Activated T-cell treated with anti-CD3 and anti-CD28 coated beads for 4 hours (primary cell): ENCODE results near the gene TTLL3.

Experiments used
- DNase-seq: peaks from one replicate; pipeline ENCODE4 v3.0.0-alpha.2; 2020

Gene TTLL3

GRCh38 chr3:9781978-9782603, 28.0 kb upstream of the TTLL3 start:
- no peak for DNase-seq

- no peak for DNase-seq
Observed at GRCh38 chr3:9782770-9783169, 27.3 kb upstream of the TTLL3 start.

- DNase-seq: no peak
Observed at GRCh38 chr3:9783954-9784353, 26.1 kb upstream of the TTLL3 start.

GRCh38 chr3:9784965-9785364, 25.1 kb upstream of the TTLL3 start:
- DNase-seq: no peak

- no peak for DNase-seq
Observed at GRCh38 chr3:9785602-9786001, 24.5 kb upstream of the TTLL3 start.

- DNase-seq: no peak
Observed at GRCh38 chr3:9786209-9786739, 23.8 kb upstream of the TTLL3 start.

GRCh38 chr3:9786825-9787669, 23.0 kb upstream of the TTLL3 start:
- DNase-seq: no peak

- DNase-seq: no peak
Observed at GRCh38 chr3:9787714-9788113, 22.3 kb upstream of the TTLL3 start.

- no peak for DNase-seq
Observed at GRCh38 chr3:9791127-9791526, 18.9 kb upstream of the TTLL3 start.

- no peak for DNase-seq
Observed at GRCh38 chr3:9791790-9792404, 18.2 kb upstream of the TTLL3 start.

GRCh38 chr3:9792405-9793160, 17.5 kb upstream of the TTLL3 start, which contains the start of the genes ARPC4 and TADA3:
Gene ARPC4 (plus strand): TSS chr3:9793082. CDS start chr3:9793122, 40 bp downstream.
Gene TADA3 (minus strand): TSS chr3:9792473. CDS start chr3:9791466, 1,007 bp downstream.
- peak; percentile 94 for DNase-seq

- DNase-seq: no peak
Observed at GRCh38 chr3:9793161-9793781, 16.8 kb upstream of the TTLL3 start.

GRCh38 chr3:9794400-9794799, 15.7 kb upstream of the TTLL3 start:
- DNase-seq: no peak

GRCh38 chr3:9795207-9795606, 14.9 kb upstream of the TTLL3 start:
- no peak for DNase-seq

- DNase-seq: no peak
Observed at GRCh38 chr3:9797196-9797945, 12.7 kb upstream of the TTLL3 start.

GRCh38 chr3:9800529-9800928, 9.5 kb upstream of the TTLL3 start:
- no peak for DNase-seq

GRCh38 chr3:9803494-9803893, 6.6 kb upstream of the TTLL3 start:
- no peak for DNase-seq

- no peak for DNase-seq
Observed at GRCh38 chr3:9804996-9805395, 5.1 kb upstream of the TTLL3 start.

GRCh38 chr3:9806137-9806536, 3.9 kb upstream of the TTLL3 start:
- no peak for DNase-seq

GRCh38 chr3:9806688-9807589, 3.1 kb upstream of the TTLL3 start:
- no peak for DNase-seq

- no peak for DNase-seq
Observed at GRCh38 chr3:9807981-9808344, 2.1 kb upstream of the TTLL3 start.
